ENCODE results near the gene ZNF75A.

DNA sequence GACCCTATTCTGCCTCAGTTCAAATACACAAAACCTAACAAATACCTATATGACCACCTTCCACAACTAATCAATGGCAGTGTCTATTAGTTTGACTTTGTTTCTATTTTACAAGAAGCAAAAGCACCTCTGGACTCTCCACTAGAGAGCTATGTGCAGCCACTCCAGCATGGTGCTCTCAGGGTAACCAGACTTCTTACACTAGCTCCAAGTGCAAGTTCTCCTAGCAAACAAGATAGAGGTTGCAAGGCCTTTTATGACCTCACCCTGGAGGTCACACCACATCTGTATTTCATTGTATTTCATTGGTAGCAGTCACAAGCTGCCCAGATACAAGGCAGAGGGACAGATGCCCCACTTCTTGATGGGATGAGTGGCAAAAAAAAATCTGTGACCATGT, 30.4 kb upstream of the ZNF75A start:
- no peak for TF ChIP-seq CTCF (conservative IDR thresholded peaks at IDR 0.05 in 1 of 2, IDR thresholded peaks at IDR 0.05 in 1 of 2; ENCODE audit: extremely low read depth in 1 of 2, insufficient read depth in 1 of 2, low read depth in 1 of 2, low read length in 2 of 2)
- TF ChIP-seq EZH2 (IDR thresholded peaks at IDR 0.05; ENCODE audit: borderline replicate concordance, low read length): no peak
